GM18873 (cell line): ENCODE data around the gene CYSTM1.
"Not testable (repeated sequence)": the region's sequence is repeated elsewhere in the genome, so short reads cannot be mapped to it uniquely, and the experiment has no call there.

Experiments
- ATAC-seq: cut with Tn5 transposase; IDR thresholded peaks from one replicate; pipeline ENCODE4 v1.9.1; 2021; ENCODE audit warnings: mild to moderate bottlenecking, moderate library complexity, moderate number of reproducible peaks; ENCODE audit not compliant: unreplicated experiment, low FRiP score

The CYSTM1 gene

DNA sequence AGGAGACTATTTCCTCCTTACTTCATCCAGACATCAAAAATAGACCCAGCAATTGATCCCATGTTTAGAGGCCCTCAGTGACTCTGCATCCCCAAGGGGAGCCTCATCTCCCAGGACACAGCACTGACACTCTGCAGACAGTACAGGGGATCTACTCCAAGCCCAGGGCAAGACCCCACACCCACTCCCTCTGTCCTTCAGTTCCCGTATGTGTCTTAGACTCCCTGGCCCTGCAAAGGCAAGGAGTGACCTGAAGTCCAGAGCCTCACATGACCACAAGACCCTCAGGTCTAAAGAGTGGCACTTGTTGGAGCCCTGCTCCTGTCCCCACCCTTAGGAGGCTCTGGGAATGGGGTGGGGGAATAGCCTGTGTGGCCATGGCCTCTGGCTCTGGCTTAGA lies 27.5 kb upstream of the CYSTM1 start:
- no peak for ATAC-seq

DNA sequence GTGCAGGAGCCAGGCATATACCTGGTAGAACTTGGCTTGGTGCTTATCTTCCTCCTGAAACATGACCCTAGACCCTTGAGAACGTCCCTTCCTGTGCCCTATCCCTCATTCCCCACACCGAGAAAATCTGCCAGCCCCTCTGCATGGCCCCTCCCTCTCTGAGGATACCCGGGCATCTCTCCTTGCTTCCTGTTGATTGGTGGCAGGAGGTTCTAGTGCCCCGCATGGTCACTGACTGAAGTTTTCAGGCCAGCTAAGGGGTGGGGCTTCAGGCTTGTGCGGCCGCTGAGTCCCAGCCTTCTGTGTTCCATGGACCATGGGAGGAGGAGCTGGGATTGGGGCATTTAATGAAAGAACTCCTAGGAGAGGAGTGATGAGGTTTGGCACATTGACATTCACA lies 26.5 kb upstream of the CYSTM1 start:
- no peak for ATAC-seq

DNA sequence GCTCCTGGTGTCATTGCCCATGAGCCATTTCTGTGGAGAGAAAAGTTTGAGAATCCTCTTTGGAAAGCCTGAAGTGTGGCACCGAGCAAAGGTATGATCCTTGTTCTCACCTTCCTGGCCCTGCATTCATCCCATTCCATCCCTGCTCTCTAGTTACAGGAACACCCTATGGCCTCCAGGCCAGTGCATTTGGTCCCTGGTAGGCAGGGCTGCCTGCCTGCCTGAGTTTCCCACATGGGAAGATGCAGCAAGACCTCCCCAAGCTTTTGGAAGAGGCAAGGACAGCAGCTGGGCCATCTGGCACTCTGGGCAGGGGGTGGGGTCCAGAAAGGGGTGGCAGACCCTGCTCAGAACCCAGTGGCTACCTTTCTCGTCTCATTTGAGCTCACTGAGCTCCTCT lies 24.8 kb upstream of the CYSTM1 start:
- no peak for ATAC-seq

DNA sequence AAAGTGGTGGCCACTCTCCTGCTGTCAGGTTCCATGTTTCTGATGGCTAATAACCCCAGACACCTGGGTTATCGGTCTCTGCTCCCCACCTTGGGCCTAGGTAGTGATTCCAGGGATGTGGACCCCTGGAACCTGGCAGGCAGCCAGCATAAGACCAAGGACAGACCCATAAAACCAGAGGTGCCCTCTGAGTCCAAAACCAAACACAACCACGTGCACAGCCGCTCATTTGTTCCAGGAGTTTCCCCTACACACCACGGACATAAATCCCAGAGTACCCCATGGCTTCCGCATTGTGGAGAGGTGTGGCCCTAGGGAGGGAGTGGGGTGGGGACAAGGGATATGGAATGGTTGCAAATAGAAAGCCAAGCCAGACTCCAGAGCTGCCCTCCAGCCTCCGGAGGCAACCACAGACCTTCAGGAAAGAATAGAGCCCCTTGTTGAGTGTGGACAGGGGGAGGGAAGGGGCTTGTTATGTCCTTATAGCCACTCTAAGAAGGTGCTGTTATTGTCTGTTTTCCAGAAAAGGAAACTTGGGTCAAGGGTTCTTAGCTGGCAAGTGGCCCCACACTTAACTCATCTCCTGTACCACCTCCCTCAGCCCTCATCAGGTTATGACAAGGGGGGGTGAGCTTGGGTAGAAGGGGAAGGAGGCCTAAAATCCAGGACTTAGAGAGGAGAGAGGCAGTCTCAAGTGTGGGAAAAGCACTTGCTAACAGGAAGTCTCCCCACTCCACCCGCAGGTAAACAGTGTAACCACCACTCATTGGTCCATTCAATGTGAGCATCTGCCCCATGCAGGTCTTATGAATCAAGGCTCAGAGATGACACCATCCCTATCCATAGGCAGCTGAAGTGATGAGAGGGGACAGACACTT lies 23.6 kb upstream of the CYSTM1 start:
- ATAC-seq = no peak

DNA sequence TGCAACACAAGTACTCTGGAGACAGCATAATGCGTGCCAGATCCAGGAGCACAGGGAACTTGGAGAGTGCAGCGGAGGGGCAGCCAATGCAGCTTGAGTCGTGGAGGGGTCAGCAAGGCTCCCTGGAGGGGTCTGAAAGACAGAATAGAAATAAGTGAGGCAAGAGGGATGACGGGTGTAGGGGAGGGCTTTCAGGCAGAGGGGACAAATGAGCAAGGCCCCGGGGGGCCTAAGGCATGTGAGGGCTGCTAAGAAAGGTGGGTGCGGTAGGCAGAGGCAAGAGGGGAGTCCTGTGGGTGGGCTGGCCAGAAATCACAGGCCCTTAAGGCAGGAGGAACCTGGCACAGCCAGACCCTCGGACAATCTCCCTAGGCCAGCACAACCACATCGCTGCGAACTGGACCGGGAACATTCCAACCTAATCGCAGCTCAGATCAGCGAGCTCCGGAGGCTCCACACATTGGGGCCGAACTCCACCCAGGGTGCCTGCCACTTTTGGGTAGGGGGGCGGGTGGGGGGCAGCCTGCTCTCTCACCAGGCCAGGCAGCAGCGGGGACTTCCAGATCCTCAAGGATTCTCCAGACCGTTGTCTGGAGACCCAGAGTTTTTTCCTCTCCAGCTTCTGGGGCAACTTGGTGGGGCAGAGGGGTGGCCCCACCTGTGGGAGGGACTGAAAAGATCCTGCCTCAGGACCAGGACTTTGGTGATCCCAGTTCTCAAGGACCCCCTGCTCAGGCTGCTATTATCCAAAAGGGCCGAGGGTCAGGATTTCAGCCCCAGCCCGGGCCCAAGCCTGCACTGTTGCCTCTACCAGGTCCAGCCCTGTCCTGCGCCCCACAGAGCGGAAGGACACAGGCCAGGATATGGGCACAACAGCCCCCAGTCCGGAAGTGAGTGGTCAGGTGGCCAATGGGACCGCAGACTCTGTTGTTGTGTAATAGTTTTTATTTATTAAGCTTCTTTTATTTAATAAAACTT lies 22.7 kb upstream of the CYSTM1 start:
- ATAC-seq = no peak

DNA sequence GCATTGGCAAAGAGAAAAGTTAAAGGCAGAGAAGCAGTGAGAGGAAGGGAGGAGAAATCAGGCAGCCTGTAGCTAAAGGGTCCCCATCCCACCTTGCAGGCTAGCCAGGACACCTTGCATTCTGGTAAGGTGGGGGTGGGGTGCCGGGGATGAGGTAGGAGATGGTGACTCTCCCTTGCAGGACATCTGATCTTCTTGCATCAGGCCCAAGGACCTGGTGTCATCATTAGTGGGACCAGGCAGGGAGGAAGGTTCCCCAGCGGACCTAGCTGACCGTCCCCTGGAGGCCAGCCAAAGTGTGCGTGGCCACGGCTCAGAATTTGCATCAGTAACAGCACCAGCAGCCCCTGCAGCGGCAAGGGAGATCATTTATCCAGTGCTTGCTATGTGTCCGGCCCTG lies 21.7 kb upstream of the CYSTM1 start:
- no peak for ATAC-seq

DNA sequence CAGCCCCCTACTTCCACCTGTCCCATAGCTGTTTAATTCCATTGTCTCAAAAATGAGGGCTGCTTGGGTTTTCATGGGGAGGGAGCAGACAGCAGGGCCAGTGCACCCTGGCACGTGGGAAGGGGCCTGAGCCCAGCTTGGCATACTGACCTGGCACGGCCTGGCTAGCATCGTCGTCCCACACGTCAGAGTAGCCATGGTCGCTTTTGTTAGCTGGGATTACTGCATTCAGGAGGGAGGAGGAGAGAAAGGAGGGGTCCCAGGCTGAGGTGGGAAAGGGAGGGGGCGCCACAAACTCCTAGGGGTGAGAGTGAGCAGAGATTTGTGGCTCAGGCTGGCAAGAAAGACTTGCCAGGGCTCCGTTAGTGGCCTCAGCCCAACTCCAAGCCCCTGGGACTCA lies 21.1 kb upstream of the CYSTM1 start:
- ATAC-seq = no peak

DNA sequence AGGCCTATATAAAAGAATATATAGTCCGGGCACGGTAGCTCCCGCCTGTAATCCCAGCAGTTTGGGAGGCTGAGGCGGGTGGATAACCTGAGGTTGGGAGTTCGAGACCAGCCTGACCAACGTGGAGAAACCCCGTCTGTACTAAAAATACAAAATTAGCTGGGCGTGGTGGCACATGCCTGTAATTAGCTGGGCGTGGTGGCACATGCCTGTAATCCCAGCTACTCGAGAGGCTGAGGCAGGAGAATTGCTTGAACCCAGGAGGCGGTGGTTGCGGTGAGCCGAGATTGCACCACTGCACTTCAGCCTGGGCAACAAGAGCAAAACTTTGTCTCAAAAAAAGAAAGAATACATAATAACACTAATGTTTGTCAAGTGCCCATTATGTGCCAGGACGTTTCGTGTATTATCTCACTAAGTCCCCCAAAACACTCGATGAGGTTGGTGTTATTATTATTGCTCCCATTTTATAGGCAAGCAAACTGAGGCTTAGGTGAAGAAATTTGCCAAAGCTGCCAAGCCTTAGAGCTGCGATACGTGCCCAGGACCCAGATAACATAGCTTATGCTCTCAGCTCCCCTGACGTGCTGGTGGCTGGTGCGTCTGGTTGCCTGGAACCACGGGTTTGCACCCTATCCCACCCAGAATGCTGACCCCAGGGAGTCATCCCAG lies 20.1 kb upstream of the CYSTM1 start:
- ATAC-seq = not testable (repeated sequence)

DNA sequence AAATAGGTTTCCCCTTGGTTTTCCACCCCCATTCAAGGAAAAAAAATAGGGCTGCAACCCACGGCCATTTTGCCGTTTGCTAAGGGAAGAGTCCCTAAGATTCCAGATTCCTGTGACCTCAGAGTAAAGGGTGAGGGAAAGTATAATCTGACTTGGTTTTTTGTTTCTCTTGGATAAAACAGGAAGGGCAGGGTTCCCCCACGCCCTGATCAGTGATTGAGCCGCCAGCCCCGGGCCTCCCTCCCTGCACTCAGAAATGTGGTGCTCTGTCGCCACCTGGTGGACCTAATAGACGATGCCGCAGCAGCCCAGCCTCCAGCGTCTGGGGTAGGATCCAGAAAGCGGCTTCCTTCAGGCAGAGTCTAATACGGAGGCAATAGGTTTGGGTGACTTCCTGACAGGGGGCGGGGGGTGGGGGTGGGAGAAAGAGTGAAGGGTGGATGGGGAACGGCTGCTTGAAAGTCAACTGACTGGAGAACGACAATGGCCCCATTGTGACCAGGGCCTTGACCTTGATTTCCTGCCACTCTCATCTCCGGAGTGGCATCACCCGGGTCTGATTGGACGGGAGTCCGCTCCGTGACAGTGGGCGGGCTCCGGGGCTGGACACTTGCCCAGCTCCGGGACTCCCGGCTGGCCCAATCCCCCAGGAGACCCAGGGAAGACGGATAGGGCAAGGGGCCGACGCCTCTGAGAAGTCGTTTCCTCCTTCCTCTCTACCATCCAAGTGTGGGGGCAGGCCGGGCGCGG lies 17.8 kb upstream of the CYSTM1 start:
- ATAC-seq = peak; percentile 76

DNA sequence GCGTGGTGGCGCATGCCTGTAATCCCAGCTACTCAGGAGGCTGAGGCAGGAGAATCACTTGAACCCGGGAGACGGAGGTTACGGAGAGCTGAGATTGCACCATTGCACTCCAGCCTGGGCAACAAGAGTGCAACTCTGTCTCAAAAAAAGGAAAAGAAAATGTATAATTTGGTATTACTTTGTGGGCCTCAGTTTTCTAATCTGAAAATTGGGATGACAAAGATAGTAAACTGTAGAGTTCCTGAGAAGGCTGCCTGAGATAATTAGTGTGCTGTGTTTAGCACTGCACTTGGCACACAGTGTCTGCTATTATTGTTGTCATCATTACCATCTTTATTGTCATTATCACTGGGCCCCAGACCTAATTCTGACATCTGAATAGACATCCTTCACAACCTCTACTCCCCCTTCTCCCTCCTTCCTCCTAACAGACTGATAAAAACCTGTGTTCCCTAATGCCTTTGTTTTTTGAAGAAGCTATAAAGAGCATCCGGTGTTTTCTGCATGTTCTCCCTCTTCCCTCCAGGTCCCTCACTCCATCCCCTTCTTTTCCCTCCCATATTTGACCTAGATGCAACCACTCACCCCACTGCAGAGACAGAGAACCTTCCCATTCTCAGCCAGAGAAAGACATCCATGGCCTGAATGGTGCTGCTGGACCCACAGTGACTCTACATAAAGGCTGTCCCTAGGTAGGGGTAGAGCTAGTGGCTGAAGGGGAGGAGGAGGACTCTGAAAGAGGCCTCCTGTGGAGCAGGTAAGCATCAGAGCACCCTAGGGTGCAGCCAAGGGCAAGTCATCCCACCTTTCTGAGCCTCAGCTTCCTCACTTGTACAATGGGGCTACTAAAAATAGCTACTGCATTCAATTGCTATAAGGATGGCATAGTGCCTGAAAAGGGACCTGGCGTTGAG lies 15.7 kb upstream of the CYSTM1 start:
- no peak for ATAC-seq

DNA sequence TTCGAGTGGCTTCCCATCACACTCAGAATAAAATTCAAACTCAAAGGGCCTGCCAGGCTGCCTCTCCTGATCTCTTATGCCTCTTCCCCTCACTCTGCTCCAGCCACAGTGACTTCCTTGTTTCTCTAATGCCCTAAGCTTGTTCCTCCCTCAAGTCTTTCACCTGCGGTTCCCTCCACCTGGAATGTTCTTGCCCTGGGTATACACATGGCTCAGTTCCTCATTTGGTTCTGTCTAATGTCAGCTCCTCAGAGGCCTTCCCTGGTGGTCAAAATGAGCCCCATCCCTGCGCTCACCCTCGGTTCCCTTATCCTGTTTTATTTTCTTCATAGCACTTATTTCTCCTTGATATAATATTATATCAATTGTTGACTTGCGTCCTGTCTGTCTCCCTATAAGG lies 12.7 kb upstream of the CYSTM1 start:
- ATAC-seq = no peak

DNA sequence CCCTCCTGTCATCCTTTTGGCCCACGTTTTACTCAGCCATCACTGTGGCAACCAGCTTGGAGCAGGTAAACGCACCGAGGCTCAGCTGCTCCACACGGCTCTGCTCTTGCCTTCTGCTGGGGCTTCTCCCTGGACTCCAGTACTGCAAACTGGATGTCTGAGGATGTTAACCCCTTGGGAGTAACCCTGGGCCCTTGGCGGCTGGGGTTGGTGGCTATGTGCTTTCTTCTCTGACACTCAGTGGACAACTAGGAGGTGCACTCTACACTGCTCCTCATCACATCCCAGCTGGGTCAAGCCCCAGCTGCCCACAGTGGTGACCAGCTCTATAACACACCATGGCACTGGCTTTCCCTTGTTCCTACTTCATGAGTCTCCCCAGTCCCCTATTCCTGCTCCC lies 12.2 kb upstream of the CYSTM1 start:
- ATAC-seq = no peak

DNA sequence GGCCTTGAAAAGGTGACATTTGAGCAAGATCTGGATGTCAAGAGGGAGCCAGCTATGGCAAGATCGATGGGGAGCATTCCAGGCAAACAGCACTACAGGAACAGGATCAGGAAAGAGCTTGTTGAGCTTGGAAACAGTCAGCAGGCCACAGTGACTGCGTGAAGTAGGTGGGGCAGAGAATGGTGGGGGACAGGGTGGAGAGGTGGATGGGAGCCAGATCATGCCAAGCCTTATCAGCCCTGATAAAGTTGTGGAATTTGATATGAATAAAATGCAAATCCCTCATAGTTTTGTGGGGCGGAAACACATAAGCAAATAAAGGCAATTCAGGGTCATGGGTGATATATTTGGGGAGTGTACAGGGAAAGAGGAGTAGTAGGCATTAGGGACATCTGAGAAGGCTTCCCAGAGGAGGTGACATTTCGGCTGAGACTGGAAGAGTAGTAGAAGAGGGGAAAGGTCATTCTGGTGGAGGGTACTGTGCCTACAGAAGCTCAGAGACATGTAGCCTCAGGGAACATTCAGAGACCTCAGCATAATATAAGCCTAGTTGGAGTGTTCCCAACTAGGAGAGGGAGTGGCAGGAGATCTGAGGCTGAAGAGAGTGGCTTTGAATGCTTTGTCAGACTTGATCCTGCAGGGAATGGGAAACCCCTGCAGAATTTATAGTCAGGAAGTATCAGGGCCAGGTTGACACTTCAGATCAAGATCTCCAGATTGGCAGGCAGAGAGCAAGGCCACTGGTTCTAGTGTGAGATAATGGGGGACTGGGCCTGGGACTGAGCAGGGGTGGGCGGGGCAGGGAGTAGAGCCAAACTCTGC lies 9.7 kb upstream of the CYSTM1 start:
- no peak for ATAC-seq

DNA sequence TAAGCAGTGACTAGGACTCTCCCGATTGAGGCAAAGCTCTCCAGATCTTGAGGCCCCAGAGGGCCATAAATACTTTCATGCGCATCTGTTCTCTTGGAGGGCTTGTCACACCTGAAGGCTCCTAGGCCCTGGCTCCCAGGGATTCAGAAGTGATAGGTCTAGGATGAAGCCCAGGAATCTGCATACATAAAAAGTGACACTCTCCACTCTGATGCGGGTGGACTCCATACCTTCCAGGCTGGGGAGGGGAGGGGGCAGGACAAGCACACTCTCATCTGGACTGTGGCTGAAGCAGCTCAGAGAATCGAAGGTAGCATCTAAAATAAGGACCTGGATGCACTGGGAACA lies 9.1 kb upstream of the CYSTM1 start:
- ATAC-seq = no peak

DNA sequence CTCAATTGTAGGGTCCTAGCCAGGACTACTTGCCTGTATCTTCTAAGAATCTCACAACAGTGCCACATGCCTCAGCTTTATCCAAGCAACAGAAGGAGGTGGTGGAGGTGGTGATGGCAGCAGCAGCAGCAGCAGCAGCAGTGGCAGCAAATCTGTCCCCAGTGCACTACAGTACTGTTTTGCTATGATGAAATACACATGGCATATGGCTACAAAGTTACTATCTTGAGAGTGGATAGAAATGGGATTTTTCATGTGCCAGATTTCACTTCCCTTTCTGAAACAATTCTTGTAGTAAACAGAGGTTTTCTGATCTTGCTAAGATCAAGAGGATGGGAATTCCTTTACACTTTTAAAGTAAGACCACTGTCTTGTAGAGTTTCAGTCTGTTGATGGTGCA lies 8.1 kb upstream of the CYSTM1 start:
- no peak for ATAC-seq

DNA sequence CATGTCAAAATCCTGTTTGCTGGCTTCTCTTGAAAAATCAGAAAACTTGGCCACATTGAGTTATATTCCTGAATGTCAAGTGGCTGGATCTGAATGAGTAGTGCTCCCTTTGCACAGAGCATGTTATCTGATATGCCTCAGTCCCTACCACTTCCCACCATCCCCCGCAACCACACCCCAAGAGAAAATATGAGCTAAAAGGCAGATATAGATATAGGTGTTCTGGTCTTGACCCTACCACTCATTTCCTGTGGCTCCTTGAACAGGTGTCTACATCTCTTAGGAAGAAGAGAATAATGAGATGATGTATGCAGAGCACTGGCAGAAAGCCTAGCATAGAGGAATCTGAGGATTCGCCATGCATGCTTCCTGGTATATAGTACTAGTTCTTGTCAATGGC lies 6.6 kb upstream of the CYSTM1 start:
- ATAC-seq = no peak

DNA sequence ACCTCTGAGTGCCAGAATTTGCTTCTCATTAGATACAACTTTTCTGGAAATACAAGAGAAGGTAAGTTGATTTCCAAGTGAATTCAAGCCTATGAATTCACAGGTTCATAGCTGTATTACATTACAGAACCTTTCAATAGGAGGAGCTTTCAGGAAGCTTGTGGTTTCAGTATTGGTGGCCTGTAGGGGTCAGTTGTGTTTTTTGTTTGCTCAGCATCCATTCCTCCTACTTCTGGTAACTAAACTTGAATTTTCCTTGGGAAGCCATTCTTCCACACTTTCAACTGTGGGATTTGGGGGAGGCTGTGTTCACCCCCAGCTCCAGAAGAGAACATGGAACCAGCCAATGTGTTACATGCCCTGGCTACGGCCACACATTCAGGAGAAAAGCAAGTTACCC lies 5.6 kb upstream of the CYSTM1 start:
- no peak for ATAC-seq

DNA sequence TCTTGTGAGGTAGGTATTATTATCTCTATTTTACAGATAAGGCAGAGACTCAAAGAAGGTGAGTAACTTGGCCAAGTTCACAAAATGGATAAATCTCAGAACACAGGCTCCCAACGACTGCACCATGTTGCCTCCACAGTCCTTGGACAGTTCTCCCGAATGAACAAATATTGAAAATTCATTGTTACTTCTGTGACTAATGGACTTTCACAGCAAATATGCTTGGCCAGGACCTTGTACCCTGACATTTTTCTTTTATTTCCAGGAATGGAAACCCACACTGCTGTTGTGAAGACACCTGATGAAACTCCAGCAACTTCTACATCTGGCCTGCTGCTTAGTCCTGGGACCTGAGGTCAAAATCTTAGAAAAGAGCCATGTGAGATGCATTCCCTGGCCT lies 2.5 kb upstream of the CYSTM1 start:
- no peak for ATAC-seq
